HG03520 (cell line): ENCODE data around the gene SLC12A5.

Source experiments
- ATAC-seq: cut with Tn5 transposase; IDR thresholded peaks from one replicate; pipeline ENCODE4 v1.9.1; 2021; ENCODE audit warnings: mild to moderate bottlenecking, moderate library complexity; ENCODE audit not compliant: unreplicated experiment

Gene SLC12A5

GRCh38 chr20:46051556-46052308 lies 22.7 kb downstream of the SLC12A5 start:
- no peak for ATAC-seq

GRCh38 chr20:46053416-46053815 lies 24.4 kb downstream of the SLC12A5 start:
- ATAC-seq, result no peak

GRCh38 chr20:46054606-46055005 lies 25.6 kb downstream of the SLC12A5 start:
- no peak for ATAC-seq

GRCh38 chr20:46055269-46055668 lies 26.3 kb downstream of the SLC12A5 start:
- no peak for ATAC-seq

GRCh38 chr20:46056027-46056833 lies 27.2 kb downstream of the SLC12A5 start:
- ATAC-seq, result no peak

GRCh38 chr20:46056970-46057855 lies 28.2 kb downstream of the SLC12A5 start:
- ATAC-seq, result no peak

- ATAC-seq, result no peak
These were observed 29.0 kb downstream of the SLC12A5 start for GRCh38 chr20:46057856-46058598.

- no peak for ATAC-seq
These were observed 29.7 kb downstream of the SLC12A5 start for GRCh38 chr20:46058599-46059281.

GRCh38 chr20:46060301-46060881 lies 31.4 kb downstream of the SLC12A5 start:
- no peak for ATAC-seq

GRCh38 chr20:46060975-46061374 lies 32.0 kb downstream of the SLC12A5 start:
- ATAC-seq, result no peak

- no peak for ATAC-seq
These were observed 33.1 kb downstream of the SLC12A5 start for GRCh38 chr20:46062151-46062550.

GRCh38 chr20:46062621-46063020 lies 33.6 kb downstream of the SLC12A5 start:
- ATAC-seq, result no peak

GRCh38 chr20:46063151-46063550 lies 34.1 kb downstream of the SLC12A5 start:
- no peak for ATAC-seq

GRCh38 chr20:46063652-46064054 lies 34.6 kb downstream of the SLC12A5 start:
- no peak for ATAC-seq

- ATAC-seq, result no peak
These were observed 36.0 kb downstream of the SLC12A5 start for GRCh38 chr20:46065006-46065405.

GRCh38 chr20:46065691-46066090 lies 36.7 kb downstream of the SLC12A5 start:
- no peak for ATAC-seq

GRCh38 chr20:46070215-46070900 lies 41.3 kb downstream of the SLC12A5 start:
- no peak for ATAC-seq

GRCh38 chr20:46071573-46071972 lies 42.6 kb downstream of the SLC12A5 start:
- ATAC-seq, result no peak

- no peak for ATAC-seq
These were observed 44.0 kb downstream of the SLC12A5 start for GRCh38 chr20:46073024-46073423.
